Testis (tissue), 3 donors: ENCODE measurements around the gene POLR3A. TPM values are rescaled to one million over a fixed set of nuclear protein-coding genes. Genes with fewer than 3 reads are reported as not detected.
A peak's percentile ranks its signal among the peaks of the same experiment; 100 is the strongest.

ENCODE experiments used
- DNase-seq: peaks from one replicate; pipeline ENCODE4 v3.0.0-alpha.2; 2019
- H3K27ac ChIP-seq, 2 donors: fragments of 200-600 bp; sonication (generic); one replicate each; pipeline ENCODE4 v1.5.1; 2019
- H3K27me3 ChIP-seq: fragments of 200-600 bp; sonication (generic); one replicate; pipeline ENCODE4 v1.5.1; 2019
- H3K36me3 ChIP-seq: fragments of 200-600 bp; sonication (generic); one replicate; pipeline ENCODE4 v1.5.1; 2017; ENCODE audit warnings: low read depth; ENCODE audit errors: missing control alignments
- H3K4me1 ChIP-seq: fragments of 200-600 bp; sonication (generic); one replicate; pipeline ENCODE4 v1.5.1; 2019
- H3K4me3 ChIP-seq, 2 donors: fragments of 200-600 bp; sonication (generic); one replicate each; pipeline ENCODE4 v1.5.1; 2017 to 2019
- H3K9me3 ChIP-seq: fragments of 200-600 bp; sonication (generic); one replicate; pipeline ENCODE4 v1.5.1; 2017
- POLR2A ChIP-seq: fragments of 450-650 bp; IDR thresholded peaks from one replicate; pipeline ENCODE4 v1.6.1; 2017; ENCODE audit warnings: antibody characterized with exemption, mild to moderate bottlenecking, moderate library complexity
- WGBS, 2 donors: methylation state at CpG; one replicate each; pipeline ENCODE4 v1.1.5; 2018; 5-methylcytosine and 5-hydroxymethylcytosine counted together
- intact Hi-C: fragments of 100-400 bp; cut with DNase I; formaldehyde crosslinking; loops from one replicate; pipeline ENCODE4 v1.15.1; 2023; ENCODE audit warnings: low total_unique reads
- polyA plus RNA-seq: library from polyadenylated mRNA; stranded (reverse); fragments of 350-450 nt; fragmentation: Illumina TruSeq; extraction: RNeasy Lipid Tissue Mini Kit (QIAGEN cat#74804); gene quantifications from one replicate; pipeline ENCODE4 v1.2.3, GENCODE V29; 2014; ENCODE audit warnings: low read depth, low replicate concordance; ENCODE audit not compliant: insufficient read depth
- total RNA-seq, 2 donors: library from RNA; depleted of rRNA; stranded (reverse); fragments of >200 nt; gene quantifications; one replicate each; pipeline ENCODE4 v1.2.3, GENCODE V29; 2016
- TF ChIP-seq, protein P1 (sequence below), 3 experiments: fragments of 450-650 bp in 2 of 3; fragments of 200-600 bp in 1 of 3; sonication (generic) in 1 of 3; IDR thresholded peaks; one replicate each; pipeline ENCODE4 v1.5.1; 2016 to 2019; ENCODE audit warnings: antibody characterized with exemption in 3 of 3, mild to moderate bottlenecking in 2 of 3, moderate library complexity in 1 of 3

Gene POLR3A
- total and polyA plus RNA-seq, 3 donors from 2014 or later, result 16.1 to 23.0 (median 20.9) TPM

GRCh38 chr10:77970869-77971803 is 58.2 kb downstream of the POLR3A start:
- peak; percentile 87 for DNase-seq
- Histone ChIP-seq H3K4me3 (no peak overlapping the region), H3K4me1 (peaks cover 20% of the 10 kb centered on the region), H3K27me3 (no peaks in the 10 kb centered on the region), H3K36me3 (no peaks in the 10 kb centered on the region), H3K27ac (peak overlapping the region in 1 of 2 donors; percentile 76), H3K9me3 (no peaks in the 10 kb centered on the region)
- intact Hi-C loops, result no loop called here
- TF ChIP-seq, protein P1, sequence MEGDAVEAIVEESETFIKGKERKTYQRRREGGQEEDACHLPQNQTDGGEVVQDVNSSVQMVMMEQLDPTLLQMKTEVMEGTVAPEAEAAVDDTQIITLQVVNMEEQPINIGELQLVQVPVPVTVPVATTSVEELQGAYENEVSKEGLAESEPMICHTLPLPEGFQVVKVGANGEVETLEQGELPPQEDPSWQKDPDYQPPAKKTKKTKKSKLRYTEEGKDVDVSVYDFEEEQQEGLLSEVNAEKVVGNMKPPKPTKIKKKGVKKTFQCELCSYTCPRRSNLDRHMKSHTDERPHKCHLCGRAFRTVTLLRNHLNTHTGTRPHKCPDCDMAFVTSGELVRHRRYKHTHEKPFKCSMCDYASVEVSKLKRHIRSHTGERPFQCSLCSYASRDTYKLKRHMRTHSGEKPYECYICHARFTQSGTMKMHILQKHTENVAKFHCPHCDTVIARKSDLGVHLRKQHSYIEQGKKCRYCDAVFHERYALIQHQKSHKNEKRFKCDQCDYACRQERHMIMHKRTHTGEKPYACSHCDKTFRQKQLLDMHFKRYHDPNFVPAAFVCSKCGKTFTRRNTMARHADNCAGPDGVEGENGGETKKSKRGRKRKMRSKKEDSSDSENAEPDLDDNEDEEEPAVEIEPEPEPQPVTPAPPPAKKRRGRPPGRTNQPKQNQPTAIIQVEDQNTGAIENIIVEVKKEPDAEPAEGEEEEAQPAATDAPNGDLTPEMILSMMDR (IDR thresholded peaks at IDR 0.05), result no peak
- no peak for TF ChIP-seq POLR2A
- 45% methylated on average over 7 of the region's 7 CpGs for WGBS, 2 donors

DNA sequence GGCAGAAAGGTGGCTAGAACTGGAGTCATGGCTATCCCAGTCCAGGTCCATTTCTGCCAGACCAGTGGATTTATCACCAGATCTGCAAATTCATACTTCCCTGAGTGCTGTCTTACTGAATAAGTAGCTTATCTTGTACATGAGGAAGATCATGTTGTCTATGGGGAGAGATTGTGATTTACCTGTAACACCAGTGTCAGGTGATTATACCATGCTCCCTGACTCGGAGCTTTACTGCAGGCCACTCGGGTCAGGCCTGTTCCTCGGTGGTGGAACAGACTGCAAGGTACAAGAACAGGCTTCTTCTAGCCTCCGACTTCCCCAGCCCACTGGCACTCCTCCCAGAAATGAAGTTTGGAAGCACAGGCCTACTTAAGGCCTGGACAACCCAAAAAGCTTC is 60.2 kb downstream of the POLR3A start:
- H3K27ac ChIP-seq, result peak overlapping the region; percentile 7 to 44
- H3K9me3 ChIP-seq, result no peaks in the 10 kb centered on the region
- DNase-seq, result peak; percentile 64
- intact Hi-C loops, result no loop called here
- H3K27me3 ChIP-seq, result no peaks in the 10 kb centered on the region
- WGBS, 2 donors, result 42 to 60% methylated on average over 1 to 4 of the region's 4 CpGs
- H3K36me3 ChIP-seq, result no peaks in the 10 kb centered on the region
- no peak for TF ChIP-seq POLR2A
- TF ChIP-seq, protein P1 (IDR thresholded peaks at IDR 0.05), result no peak
- H3K4me3 ChIP-seq, result no peak overlapping the region
- peaks cover 20% of the 10 kb centered on the region for H3K4me1 ChIP-seq

- intact Hi-C loops, result no loop called here
- Histone ChIP-seq H3K4me1 (peaks cover 20% of the 10 kb centered on the region), H3K36me3 (no peaks in the 10 kb centered on the region), H3K4me3 (no peak overlapping the region), H3K27ac (no peak overlapping the region), H3K27me3 (no peaks in the 10 kb centered on the region), H3K9me3 (no peaks in the 10 kb centered on the region)
- TF ChIP-seq POLR2A, result no peak
- TF ChIP-seq, protein P1 (IDR thresholded peaks at IDR 0.05), result no peak
- no peak for DNase-seq
- 59 to 60% methylated on average over 8 of the region's 8 CpGs for WGBS, 2 donors
These were observed 61.7 kb downstream of the POLR3A start for GRCh38 chr10:77967611-77968022.

- Histone ChIP-seq H3K27me3 (no peaks in the 10 kb centered on the region), H3K27ac (no peak overlapping the region), H3K36me3 (no peaks in the 10 kb centered on the region), H3K9me3 (no peaks in the 10 kb centered on the region), H3K4me1 (peaks cover 6% of the 10 kb centered on the region), H3K4me3 (no peak overlapping the region)
- intact Hi-C loops, result no loop called here
- TF ChIP-seq POLR2A, result no peak
- TF ChIP-seq, protein P1 (IDR thresholded peaks at IDR 0.05), result no peak
- WGBS, 2 donors, result 83 to 92% methylated on average over 5 of the region's 5 CpGs
- no peak for DNase-seq
These were observed 64.0 kb downstream of the POLR3A start for GRCh38 chr10:77965294-77965693.
